ENCODE data around the gene KANSL1. TPM values are rescaled to one million over a fixed set of nuclear protein-coding genes. Genes with fewer than 3 reads are reported as not detected.

Gene KANSL1
- total and polyA plus RNA-seq, 2 donors (not counting 1 experiment from before 2014, with no cell fraction given): 36.8 to 233 TPM

DNA sequence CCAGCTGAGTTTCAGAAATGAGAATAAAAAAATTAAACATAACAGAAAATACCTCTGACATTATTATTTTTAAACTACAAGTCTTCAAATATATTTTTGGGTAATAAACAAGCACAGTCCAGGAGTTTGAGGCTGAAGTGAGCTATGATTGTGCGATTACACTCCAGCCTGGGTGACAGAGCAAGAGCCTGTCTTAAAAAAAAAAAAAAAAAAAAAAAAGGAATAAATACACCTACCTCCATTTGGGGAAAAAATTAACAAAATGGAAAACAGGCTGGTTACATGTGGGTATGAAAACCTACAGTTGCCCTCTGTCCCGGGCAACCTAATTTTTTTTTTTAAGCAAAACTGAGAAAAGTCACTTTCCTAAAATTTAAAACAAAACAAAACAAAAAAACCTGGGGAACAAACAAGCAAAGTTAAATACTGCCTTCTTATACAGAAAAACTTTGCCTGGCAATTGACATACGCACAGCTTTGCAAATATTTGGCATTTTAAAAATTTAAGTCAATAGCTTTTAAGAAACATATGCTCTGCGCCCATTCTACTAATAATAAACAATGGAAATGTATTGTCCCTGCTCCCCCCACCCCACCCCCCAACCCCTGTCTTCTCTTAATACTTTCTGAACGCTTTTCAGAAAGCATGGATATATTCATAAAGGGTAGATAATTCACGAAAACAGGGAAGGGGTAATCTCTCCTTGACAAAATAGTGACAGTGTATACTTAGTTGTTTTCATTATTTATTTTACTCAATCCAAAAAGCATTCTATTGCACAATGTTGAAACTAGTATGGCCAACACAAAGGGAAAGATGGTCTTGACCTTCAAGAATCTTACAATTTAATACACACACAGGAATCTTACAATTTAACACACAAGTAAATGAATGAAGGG lies 112.9 kb downstream of the KANSL1 start:
- ChIA-PET POLR2A (no interaction called here), CTCF (interaction anchor here (0.7 to 2.3 kb wide), 2 partner anchors 37 to 113 kb away, joined by 3 to 7 read pairs; partner anchors contain the start of gene KANSL1)
- Histone ChIP-seq H3K36me3 (replicated peaks in 1 of 2; ENCODE audit: control extremely low read depth in 1 of 2, control insufficient read depth in 1 of 2, extremely low read depth in 1 of 2, insufficient read depth in 2 of 2, low read length in 1 of 2) (peaks cover 6 to 30% of the 10 kb centered on the region in 2 experiments), H4K20me1 (ENCODE audit: control insufficient read depth, insufficient read depth, low read length, poor library complexity, severe bottlenecking) (peaks cover 43% of the 10 kb centered on the region), H3K27me3 (replicated peaks in 1 of 4; ENCODE audit: control extremely low read depth in 1 of 4, control insufficient read depth in 3 of 4, insufficient read depth in 4 of 4, low read length in 3 of 4) (no peaks in the 10 kb centered on the region), H3K27ac (ENCODE audit: low read length in 2 of 2) (no peak overlapping the region), H3K9me3 (ENCODE audit: control extremely low read depth in 1 of 3, control insufficient read depth in 2 of 3, insufficient read depth in 1 of 3, low read length in 2 of 3) (no peaks in the 10 kb centered on the region), H2AFZ (ENCODE audit: insufficient read depth, low read depth, low read length, poor library complexity, severe bottlenecking) (no peak overlapping the region), H3K4me3 (ENCODE audit: control extremely low read depth in 1 of 5, extremely low read depth in 1 of 5, insufficient read depth in 1 of 5, low read depth in 2 of 5, low read length in 4 of 5) (no peak overlapping the region), H3K4me2 (replicated peaks; ENCODE audit: low read depth, low read length, poor library complexity, severe bottlenecking) (no peak overlapping the region), H3K9ac (ENCODE audit: low read length) (no peak overlapping the region), H3K79me2 (ENCODE audit: control insufficient read depth, insufficient read depth, low read length) (peaks cover 58% of the 10 kb centered on the region), H3K4me1 (ENCODE audit: control insufficient read depth in 2 of 2, insufficient read depth in 2 of 2, low read length in 2 of 2) (no peaks in the 10 kb centered on the region)
- Mint-ChIP-seq H3K27ac (no peak overlapping the region), H3K27me3 (no peaks in the 10 kb centered on the region), H3K4me3 (no peak overlapping the region), H3K9me3 (ENCODE audit: insufficient read depth) (no peaks in the 10 kb centered on the region), H3K4me1 (peaks cover 13% of the 10 kb centered on the region)
- intact Hi-C loops (cut with micrococcal nuclease): loop anchor here (2.0 kb wide), 1 partner anchor 14 kb away; no protein-coding TSS in a partner anchor
- no peak for TF ChIP-seq EZH2 (IDR thresholded peaks at IDR 0.05; ENCODE audit: borderline replicate concordance, insufficient read depth, low read depth, low read length, poor library complexity, severe bottlenecking)
- TF ChIP-seq, protein P1, sequence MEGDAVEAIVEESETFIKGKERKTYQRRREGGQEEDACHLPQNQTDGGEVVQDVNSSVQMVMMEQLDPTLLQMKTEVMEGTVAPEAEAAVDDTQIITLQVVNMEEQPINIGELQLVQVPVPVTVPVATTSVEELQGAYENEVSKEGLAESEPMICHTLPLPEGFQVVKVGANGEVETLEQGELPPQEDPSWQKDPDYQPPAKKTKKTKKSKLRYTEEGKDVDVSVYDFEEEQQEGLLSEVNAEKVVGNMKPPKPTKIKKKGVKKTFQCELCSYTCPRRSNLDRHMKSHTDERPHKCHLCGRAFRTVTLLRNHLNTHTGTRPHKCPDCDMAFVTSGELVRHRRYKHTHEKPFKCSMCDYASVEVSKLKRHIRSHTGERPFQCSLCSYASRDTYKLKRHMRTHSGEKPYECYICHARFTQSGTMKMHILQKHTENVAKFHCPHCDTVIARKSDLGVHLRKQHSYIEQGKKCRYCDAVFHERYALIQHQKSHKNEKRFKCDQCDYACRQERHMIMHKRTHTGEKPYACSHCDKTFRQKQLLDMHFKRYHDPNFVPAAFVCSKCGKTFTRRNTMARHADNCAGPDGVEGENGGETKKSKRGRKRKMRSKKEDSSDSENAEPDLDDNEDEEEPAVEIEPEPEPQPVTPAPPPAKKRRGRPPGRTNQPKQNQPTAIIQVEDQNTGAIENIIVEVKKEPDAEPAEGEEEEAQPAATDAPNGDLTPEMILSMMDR (IDR thresholded peaks at IDR 0.05): no peak
- DNase-seq (no peak), ATAC-seq (ENCODE audit: low read depth) (no peak)
- WGBS (ENCODE audit: insufficient coverage): 100% methylated on average over 1 of the region's 6 CpGs

DNA sequence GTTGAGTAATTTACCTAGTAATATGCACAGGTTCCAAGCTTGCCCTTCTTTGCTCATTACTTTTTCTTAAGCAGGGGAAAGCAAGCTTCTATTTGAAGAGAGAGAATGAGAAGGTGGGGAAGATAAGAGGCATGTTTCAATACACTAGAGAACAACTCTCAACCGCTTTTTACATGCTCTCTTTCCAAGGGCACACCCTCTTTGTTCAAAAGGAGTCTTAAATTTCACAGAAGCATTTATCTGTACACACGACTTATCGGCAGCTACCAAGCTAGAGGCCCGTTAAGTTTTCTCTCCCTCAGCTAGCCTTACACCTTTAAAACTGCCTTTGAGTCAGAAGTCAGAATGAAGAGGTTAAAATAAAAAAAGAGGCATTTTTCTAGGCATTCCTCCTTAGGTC lies 114.6 kb downstream of the KANSL1 start:
- H3K27me3 ChIP-seq (replicated peaks in 1 of 4; ENCODE audit: control extremely low read depth in 1 of 4, control insufficient read depth in 3 of 4, insufficient read depth in 4 of 4, low read length in 3 of 4): no peaks in the 10 kb centered on the region
- intact Hi-C loops (cut with micrococcal nuclease): no loop called here
- Mint-ChIP-seq H3K4me1 (peaks cover 7% of the 10 kb centered on the region), H3K4me3 (no peak overlapping the region), H3K27ac (no peak overlapping the region), H3K9me3 (ENCODE audit: insufficient read depth) (no peaks in the 10 kb centered on the region), H3K27me3 (no peaks in the 10 kb centered on the region)
- H3K4me1 ChIP-seq (ENCODE audit: control insufficient read depth in 2 of 2, insufficient read depth in 2 of 2, low read length in 2 of 2): no peaks in the 10 kb centered on the region
- no peaks in the 10 kb centered on the region for H3K9me3 ChIP-seq (ENCODE audit: control extremely low read depth in 1 of 3, control insufficient read depth in 2 of 3, insufficient read depth in 1 of 3, low read length in 2 of 3)
- no peak overlapping the region for H3K9ac ChIP-seq (ENCODE audit: low read length)
- TF ChIP-seq EZH2 (IDR thresholded peaks at IDR 0.05; ENCODE audit: borderline replicate concordance, insufficient read depth, low read depth, low read length, poor library complexity, severe bottlenecking): no peak
- TF ChIP-seq, protein P1 (IDR thresholded peaks at IDR 0.05): no peak
- POLR2A ChIA-PET: no interaction called here
- peaks cover 42% of the 10 kb centered on the region for H4K20me1 ChIP-seq (ENCODE audit: control insufficient read depth, insufficient read depth, low read length, poor library complexity, severe bottlenecking)
- H2AFZ ChIP-seq (ENCODE audit: insufficient read depth, low read depth, low read length, poor library complexity, severe bottlenecking): no peak overlapping the region
- no peak overlapping the region for H3K4me2 ChIP-seq (replicated peaks; ENCODE audit: low read depth, low read length, poor library complexity, severe bottlenecking)
- no peak overlapping the region for H3K4me3 ChIP-seq (ENCODE audit: control extremely low read depth in 1 of 5, extremely low read depth in 1 of 5, insufficient read depth in 1 of 5, low read depth in 2 of 5, low read length in 4 of 5)
- ATAC-seq (ENCODE audit: low read depth) (no peak), DNase-seq (no peak)
- WGBS (ENCODE audit: insufficient coverage): no CpG with 5 or more reads among the region's 4 CpGs
- H3K27ac ChIP-seq (ENCODE audit: low read length in 2 of 2): no peak overlapping the region
- CTCF ChIA-PET: interaction anchor here (0.5 to 2.3 kb wide), 2 partner anchors 17 to 36 kb away, joined by 3 to 7 read pairs; no protein-coding TSS in a partner anchor
- peaks cover 54% of the 10 kb centered on the region for H3K79me2 ChIP-seq (ENCODE audit: control insufficient read depth, insufficient read depth, low read length)
- H3K36me3 ChIP-seq (replicated peaks in 1 of 2; ENCODE audit: control extremely low read depth in 1 of 2, control insufficient read depth in 1 of 2, extremely low read depth in 1 of 2, insufficient read depth in 2 of 2, low read length in 1 of 2): peaks cover 6 to 26% of the 10 kb centered on the region in 2 experiments
